Measurements from ENCODE around the gene NPLOC4. TPM values are rescaled to one million over a fixed set of nuclear protein-coding genes. Genes with fewer than 3 reads are reported as not detected.

Gene NPLOC4
- total and polyA plus RNA-seq, 2 of the 13 experiments (the other 11 are each of a cell fraction or from before 2014, with no cell fraction given), result 57.0 to 97.0 TPM

DNA sequence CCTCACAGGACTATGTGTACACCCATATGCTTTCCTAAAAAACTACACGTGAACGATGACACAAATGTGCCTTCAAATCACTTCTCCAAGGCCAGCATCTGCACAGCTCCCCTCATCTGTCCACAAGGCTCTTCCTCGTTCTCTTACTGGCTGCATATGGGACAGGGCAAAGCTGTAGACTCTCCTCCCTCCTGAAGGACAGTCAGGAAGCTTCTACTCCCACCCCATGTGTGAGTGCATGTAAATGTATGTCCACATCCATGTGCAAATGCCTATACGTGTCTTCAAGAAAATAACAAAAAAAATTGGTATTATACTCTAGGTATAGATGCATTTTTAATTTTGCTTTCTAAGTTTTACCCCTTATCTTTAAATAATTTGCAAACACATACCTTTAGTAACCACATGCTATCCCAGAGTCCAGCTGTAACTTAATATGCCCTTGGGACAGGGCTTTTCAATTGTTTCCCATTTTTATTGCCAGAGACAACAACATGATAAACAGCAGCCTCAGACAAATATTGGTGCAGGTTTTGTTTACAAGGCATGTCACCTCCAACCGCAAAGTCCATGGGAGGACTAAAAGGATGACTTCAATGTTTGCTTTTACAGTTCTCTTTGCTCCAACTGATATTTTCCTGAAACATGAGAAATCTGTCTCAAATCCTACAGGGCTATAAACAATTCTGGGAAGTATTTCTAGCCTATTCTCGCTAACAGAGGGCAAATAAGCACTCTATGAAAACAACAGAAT is 53.1 kb downstream of the NPLOC4 start (continued):
- TF ChIP-seq ZBTB3 (CRISPR knock-in tag; IDR thresholded peaks at IDR 0.05; ENCODE audit: borderline replicate concordance, low read depth) (peak; percentile 69; the same call in 1 of the 2 replicates), ZNF570 (CRISPR knock-in tag; IDR thresholded peaks at IDR 0.05; ENCODE audit: borderline replicate concordance) (no peak), HNRNPL (IDR thresholded peaks at IDR 0.05; ENCODE audit: low read depth, low read length) (no peak), ARNTL (CRISPR knock-in tag; IDR thresholded peaks at IDR 0.05) (no peak), FOSL2 (CRISPR knock-in tag; IDR thresholded peaks at IDR 0.05) (peak; percentile 23; the same call in 1 of the 2 replicates), LCORL (IDR thresholded peaks at IDR 0.05) (no peak), LCORL (CRISPR knock-in tag; IDR thresholded peaks at IDR 0.05) (0 out of 2 replicates have a peak, but pooled peaks have one; percentile 39), GZF1 (CRISPR knock-in tag; IDR thresholded peaks at IDR 0.05) (no peak), TEAD2 (CRISPR knock-in tag; IDR thresholded peaks at IDR 0.05) (no peak), SOX6 (IDR thresholded peaks at IDR 0.05) (no peak), SOX6 (CRISPR knock-in tag; IDR thresholded peaks at IDR 0.05) (peak; percentile 84), KDM6A (CRISPR knock-in tag; IDR thresholded peaks at IDR 0.05; ENCODE audit: low read depth) (no peak), ZC3H13 (CRISPR knock-in tag; IDR thresholded peaks at IDR 0.05) (no peak), RARG (CRISPR knock-in tag; IDR thresholded peaks at IDR 0.05; ENCODE audit: low read depth) (0 out of 2 replicates have a peak, but pooled peaks have one; percentile 63), NCOA1 (CRISPR knock-in tag; IDR thresholded peaks at IDR 0.05) (no peak), FOXK2 (IDR thresholded peaks at IDR 0.05) (no peak), FOXO1 (CRISPR knock-in tag; IDR thresholded peaks at IDR 0.05) (peak; percentile 65; the same call in 1 of the 2 replicates), EEA1 (CRISPR knock-in tag; IDR thresholded peaks at IDR 0.05; ENCODE audit: borderline replicate concordance) (no peak), RXRA (CRISPR knock-in tag; IDR thresholded peaks at IDR 0.05) (no peak), ZNF75D (CRISPR knock-in tag; IDR thresholded peaks at IDR 0.05; ENCODE audit: borderline replicate concordance) (no peak), NKX3-1 (CRISPR knock-in tag; IDR thresholded peaks at IDR 0.05) (no peak)
- TF ChIP-seq, protein P1, sequence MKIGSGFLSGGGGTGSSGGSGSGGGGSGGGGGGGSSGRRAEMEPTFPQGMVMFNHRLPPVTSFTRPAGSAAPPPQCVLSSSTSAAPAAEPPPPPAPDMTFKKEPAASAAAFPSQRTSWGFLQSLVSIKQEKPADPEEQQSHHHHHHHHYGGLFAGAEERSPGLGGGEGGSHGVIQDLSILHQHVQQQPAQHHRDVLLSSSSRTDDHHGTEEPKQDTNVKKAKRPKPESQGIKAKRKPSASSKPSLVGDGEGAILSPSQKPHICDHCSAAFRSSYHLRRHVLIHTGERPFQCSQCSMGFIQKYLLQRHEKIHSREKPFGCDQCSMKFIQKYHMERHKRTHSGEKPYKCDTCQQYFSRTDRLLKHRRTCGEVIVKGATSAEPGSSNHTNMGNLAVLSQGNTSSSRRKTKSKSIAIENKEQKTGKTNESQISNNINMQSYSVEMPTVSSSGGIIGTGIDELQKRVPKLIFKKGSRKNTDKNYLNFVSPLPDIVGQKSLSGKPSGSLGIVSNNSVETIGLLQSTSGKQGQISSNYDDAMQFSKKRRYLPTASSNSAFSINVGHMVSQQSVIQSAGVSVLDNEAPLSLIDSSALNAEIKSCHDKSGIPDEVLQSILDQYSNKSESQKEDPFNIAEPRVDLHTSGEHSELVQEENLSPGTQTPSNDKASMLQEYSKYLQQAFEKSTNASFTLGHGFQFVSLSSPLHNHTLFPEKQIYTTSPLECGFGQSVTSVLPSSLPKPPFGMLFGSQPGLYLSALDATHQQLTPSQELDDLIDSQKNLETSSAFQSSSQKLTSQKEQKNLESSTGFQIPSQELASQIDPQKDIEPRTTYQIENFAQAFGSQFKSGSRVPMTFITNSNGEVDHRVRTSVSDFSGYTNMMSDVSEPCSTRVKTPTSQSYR (CRISPR knock-in tag; IDR thresholded peaks at IDR 0.05; ENCODE audit: borderline replicate concordance), result no peak
- TF ChIP-seq, protein P2, sequence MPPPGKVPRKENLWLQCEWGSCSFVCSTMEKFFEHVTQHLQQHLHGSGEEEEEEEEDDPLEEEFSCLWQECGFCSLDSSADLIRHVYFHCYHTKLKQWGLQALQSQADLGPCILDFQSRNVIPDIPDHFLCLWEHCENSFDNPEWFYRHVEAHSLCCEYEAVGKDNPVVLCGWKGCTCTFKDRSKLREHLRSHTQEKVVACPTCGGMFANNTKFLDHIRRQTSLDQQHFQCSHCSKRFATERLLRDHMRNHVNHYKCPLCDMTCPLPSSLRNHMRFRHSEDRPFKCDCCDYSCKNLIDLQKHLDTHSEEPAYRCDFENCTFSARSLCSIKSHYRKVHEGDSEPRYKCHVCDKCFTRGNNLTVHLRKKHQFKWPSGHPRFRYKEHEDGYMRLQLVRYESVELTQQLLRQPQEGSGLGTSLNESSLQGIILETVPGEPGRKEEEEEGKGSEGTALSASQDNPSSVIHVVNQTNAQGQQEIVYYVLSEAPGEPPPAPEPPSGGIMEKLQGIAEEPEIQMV (CRISPR knock-in tag; IDR thresholded peaks at IDR 0.05; ENCODE audit: low read depth), result no peak
- TF ChIP-seq, protein P3, sequence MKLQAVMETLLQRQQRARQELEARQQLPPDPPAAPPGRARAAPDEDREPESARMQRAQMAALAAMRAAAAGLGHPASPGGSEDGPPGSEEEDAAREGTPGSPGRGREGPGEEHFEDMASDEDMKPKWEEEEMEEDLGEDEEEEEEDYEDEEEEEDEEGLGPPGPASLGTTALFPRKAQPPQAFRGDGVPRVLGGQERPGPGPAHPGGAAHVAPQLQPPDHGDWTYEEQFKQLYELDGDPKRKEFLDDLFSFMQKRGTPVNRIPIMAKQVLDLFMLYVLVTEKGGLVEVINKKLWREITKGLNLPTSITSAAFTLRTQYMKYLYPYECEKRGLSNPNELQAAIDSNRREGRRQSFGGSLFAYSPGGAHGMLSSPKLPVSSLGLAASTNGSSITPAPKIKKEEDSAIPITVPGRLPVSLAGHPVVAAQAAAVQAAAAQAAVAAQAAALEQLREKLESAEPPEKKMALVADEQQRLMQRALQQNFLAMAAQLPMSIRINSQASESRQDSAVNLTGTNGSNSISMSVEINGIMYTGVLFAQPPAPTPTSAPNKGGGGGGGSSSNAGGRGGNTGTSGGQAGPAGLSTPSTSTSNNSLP (IDR thresholded peaks at IDR 0.05; ENCODE audit: low read depth, low read length), result peak; percentile 68; the same call in 1 of the 2 replicates
- TF ChIP-seq, protein P4, sequence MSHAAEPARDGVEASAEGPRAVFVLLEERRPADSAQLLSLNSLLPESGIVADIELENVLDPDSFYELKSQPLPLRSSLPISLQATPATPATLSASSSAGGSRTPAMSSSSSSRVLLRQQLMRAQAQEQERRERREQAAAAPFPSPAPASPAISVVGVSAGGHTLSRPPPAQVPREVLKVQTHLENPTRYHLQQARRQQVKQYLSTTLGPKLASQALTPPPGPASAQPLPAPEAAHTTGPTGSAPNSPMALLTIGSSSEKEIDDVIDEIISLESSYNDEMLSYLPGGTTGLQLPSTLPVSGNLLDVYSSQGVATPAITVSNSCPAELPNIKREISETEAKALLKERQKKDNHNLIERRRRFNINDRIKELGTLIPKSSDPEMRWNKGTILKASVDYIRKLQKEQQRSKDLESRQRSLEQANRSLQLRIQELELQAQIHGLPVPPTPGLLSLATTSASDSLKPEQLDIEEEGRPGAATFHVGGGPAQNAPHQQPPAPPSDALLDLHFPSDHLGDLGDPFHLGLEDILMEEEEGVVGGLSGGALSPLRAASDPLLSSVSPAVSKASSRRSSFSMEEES (CRISPR knock-in tag; IDR thresholded peaks at IDR 0.05), result no peak

Measured in HepG2 (cell line).